Stimulated activated CD4-positive, alpha-beta T cell treated with anti-CD3 and anti-CD28 coated beads, Interleukin-12 subunit alpha, Interleukin-12 subunit beta, amount 100 ng/mL, for 4 hours (primary cell): Measurements from ENCODE around the gene MNT.
"Not testable (repeated sequence)": the region's sequence is repeated elsewhere in the genome, so short reads cannot be mapped to it uniquely, and the experiment has no call there.

Experiments used
- DNase-seq: peaks from one replicate; pipeline ENCODE4 v3.0.0-alpha.2; 2020

The MNT gene, protein sequence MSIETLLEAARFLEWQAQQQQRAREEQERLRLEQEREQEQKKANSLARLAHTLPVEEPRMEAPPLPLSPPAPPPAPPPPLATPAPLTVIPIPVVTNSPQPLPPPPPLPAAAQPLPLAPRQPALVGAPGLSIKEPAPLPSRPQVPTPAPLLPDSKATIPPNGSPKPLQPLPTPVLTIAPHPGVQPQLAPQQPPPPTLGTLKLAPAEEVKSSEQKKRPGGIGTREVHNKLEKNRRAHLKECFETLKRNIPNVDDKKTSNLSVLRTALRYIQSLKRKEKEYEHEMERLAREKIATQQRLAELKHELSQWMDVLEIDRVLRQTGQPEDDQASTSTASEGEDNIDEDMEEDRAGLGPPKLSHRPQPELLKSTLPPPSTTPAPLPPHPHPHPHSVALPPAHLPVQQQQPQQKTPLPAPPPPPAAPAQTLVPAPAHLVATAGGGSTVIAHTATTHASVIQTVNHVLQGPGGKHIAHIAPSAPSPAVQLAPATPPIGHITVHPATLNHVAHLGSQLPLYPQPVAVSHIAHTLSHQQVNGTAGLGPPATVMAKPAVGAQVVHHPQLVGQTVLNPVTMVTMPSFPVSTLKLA

DNA sequence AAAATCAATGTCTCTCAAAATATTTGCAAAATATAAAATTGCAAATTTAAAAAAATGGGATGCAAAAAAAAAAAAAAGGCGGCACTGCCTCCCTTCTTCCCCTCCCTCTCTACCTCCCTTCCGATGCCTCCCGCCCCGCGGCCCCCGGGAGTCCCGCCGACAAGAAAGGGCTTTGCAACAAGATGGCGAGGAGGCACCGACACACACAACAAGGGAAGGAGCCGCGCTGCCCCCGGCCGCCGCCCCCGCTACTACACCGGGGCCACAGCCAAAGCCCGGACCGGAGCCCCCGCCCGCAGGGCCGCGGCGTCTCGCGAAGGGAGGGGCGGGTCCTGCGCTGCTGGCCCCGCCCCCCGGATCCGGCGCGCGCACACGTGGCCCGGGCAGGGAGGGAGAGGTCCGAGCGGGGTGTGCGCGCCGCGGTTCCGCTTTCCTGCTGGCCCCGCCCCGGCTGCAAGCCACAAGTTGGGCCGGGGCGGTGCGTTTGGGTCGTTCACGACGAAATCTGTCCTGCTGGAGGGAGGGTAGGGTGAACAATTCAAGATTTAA lies at the start of gene MNT:
Gene MNT, minus strand, starts transcription at position 184 of the 549 bp plus-strand sequence. CDS start 348 bp downstream, outside the sequence.
- peak; percentile 91 for DNase-seq

DNA sequence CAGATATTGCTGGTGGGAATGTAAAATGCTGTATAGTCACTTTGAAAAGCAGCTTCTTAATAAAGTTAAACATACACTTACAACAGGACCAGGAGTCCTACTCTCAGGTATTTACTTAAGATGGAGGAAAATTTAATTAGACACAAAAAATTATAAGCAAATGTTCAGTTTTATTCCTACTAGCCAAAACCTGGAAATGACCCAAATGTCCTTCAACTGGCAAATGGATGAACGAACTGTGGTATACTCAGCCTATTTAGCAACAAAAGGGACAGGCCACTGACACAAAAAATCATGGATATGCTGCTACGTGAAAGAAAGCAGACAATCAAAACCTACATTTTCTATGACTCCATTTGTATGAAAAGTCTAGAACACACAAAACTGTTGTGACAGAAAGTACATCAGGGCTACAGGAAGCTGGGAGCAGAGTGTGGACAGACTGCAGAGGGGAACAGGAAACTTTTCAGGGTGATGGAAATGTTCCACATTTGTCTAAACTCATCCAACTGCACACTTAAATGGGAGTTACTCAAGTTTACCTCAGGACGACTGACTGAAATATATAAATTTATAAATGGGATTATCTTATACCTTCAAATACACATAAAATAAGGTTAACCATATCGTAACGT lies 49.3 kb upstream of the MNT start:
- DNase-seq = no peak

DNA sequence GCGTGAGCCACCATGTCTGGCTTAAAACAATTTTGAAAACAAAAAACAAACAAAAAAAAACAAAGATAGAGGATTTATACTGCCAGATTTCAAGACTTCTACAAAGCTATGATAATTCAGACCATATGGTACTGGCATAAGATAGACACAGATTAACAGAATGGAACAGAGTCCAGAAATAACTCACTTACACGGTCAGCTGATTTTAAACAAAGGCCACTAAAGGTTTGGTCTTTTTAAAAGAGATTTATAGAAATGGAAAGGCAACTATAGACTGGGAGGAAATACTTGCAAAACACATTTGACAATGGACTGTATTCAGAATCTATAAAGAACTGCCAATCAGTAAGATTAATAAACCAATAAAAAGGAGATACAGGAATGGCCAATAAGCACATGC lies 48.6 kb upstream of the MNT start:
- DNase-seq = no peak

DNA sequence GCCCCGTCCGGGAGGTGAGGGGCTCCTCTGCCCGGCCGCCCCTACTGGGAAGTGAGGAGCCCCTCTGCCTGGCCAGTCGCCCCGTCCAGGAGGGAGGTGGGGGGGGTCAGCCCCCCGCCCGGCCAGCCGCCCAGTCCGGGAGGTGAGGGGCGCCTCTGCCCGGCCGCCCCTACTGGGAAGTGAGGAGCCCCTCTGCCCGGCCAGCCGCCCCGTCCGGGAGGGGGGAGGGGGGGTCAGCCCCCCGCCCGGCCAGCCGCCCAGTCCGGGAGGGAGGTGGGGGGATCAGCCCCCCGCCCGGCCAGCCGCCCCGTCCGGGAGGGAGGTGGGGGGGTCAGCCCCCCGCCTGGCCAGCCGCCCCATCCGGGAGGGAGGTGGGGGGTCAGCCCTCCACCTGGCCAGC lies 46.6 kb upstream of the MNT start:
- DNase-seq = not testable (repeated sequence)

DNA sequence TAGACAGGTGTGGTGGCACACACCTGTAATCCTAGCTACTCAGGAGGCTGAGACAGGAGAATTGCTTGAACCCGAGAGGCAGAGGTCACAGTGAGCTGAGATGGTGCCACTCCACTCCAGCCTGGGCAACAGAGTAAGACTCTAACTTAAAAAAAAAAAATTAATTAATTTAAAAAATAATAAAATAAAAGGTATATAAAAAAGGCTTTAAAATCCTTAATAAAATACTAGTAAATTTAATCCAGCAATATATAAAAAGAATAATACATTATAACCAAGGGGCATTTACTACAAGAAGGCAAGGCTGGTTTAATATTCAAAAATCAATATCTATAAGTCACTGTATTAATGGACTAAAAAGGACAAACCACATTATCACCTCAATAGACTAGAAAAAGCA lies 44.8 kb upstream of the MNT start:
- DNase-seq = no peak

DNA sequence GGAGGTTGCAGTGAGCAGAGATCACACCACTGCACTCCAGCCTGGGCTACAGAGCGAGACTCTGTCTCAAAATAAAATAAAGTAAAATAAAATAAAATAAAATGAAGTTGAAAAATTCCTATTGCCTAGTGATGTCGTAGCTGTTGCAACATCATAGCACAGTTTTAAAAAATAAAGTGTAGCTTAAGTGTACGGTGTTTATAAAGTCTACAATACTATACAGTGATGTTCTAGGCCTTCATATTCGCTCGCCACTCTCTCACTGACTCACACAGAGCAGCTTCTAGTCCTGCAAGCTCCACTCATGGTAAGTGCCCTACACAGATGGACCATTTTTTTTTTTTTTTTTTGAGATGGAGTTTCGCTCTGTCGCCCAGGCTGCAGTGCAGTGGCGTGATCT lies 43.5 kb upstream of the MNT start:
- no peak for DNase-seq

DNA sequence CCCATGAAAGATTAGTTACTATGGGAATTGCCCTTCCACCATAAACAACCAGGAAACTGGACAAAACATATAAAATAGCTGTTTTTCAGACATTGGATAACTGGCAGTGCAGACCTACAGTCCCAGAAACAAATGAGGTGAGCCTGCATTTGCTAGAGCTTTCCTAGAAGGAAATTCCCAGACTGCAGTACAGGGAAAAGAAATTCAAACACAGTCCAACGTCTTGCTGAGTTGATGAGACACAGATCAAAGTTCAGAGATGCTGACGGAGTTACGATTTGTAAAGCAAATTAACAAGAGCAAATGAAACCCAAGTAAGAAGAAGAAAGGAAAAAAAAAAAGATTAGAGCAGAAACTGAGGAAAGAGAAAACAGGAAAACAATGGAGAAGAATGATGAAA lies 41.3 kb upstream of the MNT start:
- DNase-seq = no peak

DNA sequence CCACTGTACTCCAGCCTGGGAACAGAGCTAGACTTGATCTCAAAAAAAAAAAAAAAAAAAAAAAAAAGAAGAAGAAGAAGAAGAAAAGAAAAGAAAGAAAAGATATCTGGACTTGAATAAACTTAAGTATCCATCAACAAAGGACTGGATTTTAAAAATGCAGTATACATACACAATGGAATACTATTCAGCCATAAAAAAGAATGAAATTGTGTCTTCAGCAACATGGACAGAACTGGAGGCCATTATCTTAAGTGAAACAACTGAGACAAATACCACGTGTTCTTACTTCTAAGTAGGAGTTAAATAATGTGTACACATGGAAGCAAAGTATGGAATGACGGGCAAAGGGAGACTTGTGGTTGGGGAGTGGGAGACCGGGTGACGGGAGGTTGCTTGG lies 40.1 kb upstream of the MNT start:
- no peak for DNase-seq

DNA sequence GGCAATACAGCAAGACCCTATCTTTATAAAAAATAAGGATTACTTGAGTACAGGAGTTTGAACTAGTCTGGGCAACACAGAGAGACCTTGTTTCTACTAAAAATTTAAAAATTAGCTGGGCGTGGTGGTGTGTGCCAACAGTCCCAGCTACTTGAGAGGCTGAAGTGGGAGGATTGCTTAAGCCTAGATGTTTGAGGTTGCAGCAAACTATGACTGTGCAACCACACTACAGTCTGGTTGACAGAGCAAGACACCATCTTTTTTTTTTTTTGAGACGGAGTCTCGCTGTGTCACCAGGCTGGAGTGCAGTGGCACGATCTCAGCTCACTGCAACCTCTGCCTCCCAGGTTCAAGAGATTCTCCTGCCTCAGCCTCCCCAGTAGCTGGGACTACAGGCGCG lies 39.1 kb upstream of the MNT start:
- DNase-seq = not testable (repeated sequence)

DNA sequence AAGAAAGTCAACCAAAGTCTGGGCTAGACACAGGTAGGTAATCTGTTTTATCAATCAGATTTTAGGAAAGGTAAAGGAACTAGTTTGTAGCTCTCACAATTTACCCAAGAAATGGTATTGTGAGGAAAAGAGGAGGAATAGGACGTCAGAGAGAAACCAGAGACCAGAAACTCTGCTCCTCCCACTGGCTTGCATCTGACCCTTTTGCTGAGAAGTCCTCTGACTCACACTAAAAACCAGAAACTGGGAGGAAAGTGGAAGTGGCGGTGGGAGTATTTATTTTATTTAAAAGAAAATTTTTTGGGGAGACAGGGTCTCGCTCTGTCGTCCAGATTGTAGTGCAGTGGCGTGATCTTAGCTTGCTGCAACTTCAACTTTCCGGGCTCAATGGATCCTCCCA lies 38.0 kb upstream of the MNT start:
- no peak for DNase-seq

DNA sequence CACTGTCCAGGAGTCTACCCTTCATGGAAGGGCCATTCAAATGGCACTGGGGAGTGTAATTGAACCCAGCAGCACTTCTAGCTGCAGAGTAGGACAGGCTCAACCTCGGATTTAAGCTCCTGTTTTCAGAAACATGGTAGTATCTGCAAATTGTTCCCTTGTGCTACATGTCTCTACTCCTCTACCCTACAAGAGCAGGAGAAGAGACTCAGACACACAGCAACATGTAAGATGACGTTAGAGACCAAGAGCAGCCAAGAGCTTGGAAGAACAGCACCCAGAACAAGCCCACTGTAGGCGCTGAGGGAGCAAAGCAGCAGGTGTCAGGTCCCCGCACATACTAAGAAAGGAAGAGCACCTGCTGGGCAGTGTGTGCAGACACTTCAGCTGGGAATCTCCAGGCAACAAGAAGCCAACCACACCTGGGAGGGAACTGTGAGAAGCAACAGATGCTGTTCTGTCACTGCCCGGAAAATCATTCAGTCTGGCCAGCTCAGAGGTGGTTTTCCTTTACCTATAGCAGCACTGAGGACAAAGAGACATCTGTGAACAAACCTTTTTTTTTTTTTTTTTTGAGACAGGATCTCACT lies 35.6 kb upstream of the MNT start:
- DNase-seq = no peak

DNA sequence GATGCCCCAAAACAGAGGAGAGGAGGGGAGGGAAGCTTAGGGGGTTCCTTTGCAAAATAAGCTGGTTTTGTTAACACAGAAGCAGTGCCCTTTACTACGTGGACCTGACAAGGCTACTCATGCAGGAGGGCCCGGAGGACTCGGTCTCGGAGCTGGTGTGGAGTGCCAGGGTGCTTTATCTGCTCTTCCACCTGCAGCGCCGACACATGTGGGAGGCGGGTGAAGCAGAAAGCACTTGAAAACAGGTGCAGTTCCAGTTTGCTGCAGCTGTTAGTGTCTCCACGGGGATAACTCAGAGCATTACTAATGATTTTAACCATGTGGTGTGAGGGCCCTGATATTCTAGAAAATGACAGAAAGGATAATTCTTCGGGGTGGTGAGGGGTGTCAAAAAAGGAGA lies 35.0 kb upstream of the MNT start:
- no peak for DNase-seq

DNA sequence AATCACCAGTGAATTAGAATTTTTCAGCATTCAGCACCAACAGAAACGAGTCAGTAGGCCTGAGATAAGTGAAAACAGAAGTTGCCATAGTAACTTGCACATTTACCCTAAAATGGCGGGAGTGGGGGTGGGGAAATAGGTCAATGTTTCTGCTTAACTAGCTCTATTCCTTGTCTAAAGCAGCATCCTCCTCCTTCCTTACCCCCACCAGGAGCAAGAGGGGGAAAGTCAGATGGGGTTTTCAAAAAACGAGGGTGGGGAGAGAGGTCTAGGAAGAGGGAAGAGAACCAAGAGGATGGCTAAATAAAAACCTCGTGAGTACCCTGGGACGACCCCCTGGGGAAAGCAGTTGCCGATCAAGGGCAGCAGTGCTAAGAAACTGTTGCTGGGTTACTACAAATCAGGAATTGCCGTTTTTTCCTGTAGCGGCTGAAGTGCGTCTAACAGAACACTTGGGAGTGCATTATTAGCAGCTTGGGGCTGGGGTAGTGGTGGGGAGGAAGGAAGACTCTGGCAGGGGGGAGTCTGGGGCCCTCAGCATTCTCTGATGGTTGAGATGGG lies 34.4 kb upstream of the MNT start:
- DNase-seq = no peak

DNA sequence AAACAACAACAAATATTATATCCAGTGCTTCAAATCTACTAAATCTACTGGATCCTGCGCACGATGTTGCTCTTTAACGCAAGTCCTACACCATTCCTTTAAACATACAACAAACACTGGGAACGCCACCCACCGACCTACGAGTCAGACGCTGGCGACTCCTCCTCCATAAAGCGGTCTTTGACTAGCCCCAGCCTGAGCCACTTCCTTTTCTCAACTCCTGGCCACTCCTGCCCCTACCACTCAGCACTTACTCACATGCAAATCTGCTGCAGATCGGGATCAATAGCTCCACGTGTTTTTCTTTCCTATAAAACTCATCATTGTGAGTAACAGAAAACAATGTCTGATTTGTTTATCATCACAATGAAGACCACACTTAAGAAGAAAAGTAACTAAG lies 32.8 kb upstream of the MNT start:
- DNase-seq = no peak

DNA sequence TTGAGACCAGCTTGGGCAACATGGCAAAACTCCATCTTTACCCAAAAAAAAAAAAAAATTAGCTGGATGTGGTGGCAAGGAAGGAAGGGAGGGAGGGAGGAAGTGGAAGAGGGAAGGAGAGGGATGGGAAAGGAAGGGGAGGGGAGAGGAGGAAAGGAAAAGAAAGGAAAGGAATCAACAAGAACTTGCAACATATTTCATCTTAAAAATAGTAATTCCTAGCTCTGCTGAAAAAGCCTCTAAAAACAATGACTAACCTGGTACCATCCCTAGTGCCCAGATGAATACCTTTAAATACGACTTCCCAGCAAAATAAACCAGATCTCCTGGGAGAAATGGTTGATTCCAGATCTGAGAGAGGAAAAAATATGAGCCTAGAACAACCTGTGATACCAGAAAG lies 27.1 kb upstream of the MNT start:
- DNase-seq = no peak

DNA sequence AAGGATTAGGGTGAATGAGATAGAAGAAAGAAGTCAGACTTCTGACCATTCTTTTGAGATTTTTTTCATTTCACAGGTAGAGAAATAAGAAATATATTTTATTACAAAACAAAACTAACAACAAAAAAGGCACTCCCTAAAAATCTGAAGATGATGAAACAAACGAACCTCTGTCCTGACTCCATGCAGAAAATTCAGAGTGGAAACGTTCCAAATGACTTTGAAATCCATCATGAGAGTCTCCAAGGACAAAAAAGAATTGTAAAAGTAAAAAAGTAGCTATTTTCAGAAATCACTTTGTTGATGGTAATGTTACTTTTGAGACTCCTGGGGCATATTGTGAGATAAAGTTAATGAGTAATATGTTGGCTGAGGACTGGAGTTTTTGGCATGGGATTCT lies 26.4 kb upstream of the MNT start:
- no peak for DNase-seq

DNA sequence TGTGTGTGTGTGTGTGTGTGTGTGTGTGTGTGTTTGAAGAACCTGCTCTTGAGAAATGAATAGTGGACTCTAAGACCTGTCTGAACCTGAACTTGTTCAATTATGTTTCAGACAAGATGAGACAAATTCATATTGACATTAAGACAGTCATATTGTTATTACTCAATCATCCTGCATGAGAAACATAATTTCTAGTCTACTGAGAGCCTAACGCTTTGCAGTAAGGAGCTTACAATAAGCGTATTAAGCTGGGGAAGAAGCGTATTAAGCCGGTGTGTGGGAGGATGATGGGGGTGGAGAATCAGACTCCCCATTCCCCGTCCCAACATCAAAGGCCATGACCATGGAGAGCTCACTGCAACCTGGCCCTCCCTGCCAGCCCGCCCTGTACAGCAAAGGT lies 22.4 kb upstream of the MNT start:
- no peak for DNase-seq

DNA sequence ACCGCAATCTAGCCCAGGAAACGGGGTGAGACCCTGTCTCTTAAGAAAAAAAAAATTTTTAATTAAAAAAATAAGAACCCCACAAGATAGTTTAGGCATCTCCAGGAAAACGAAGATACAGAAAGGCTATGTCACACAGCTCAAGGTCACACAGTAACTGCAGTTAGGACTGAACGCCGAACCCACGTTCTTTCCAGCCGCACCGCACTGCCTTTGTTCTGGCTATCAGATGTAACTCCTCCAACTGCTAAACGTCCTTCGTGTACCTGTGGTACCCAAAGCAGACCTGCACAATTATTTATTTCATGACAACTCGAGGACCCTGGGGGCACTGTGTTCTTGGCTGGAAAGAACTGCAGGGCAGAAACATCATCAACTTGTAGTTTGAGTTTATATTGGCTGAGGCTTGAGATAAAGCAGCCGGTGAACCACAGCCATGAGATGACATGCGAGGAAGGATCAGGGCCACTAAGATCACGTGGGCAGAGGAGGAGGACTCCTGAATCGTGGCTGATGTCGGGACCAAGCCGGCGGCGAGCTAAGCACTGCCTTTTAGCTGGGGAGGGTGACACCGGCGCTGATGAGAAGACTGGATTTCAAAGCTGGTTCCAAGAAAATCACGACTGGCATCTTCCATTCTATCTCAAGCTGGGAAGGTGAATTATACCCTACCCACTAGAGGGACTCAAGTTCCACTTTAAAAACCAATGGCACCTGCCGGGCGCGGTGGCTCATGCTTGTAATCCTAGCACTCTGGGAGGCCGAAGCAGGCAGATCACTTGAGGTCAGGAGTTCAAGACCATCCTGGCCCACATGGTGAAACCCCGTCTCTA lies 20.7 kb upstream of the MNT start:
- no peak for DNase-seq

DNA sequence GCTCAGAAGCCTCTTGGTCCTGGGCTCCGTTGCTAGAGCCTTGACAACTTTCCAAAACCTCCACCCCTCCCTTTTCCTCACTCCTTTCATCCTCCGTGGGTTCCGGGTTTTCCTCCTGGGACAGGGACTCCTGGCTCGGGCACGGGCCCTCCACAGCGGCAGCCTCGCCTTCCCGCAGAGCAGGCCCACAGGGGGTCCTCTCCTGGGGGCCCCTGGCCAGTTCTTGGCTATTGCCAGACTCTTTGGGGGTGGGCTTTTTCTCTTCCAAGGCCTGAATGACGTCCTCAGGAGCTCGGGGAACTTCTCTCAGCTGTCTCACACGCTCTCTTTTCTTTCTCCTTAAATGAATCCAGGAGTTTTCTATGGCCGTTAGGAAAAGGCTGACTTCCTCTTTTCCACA lies 19.3 kb upstream of the MNT start:
- DNase-seq = no peak

DNA sequence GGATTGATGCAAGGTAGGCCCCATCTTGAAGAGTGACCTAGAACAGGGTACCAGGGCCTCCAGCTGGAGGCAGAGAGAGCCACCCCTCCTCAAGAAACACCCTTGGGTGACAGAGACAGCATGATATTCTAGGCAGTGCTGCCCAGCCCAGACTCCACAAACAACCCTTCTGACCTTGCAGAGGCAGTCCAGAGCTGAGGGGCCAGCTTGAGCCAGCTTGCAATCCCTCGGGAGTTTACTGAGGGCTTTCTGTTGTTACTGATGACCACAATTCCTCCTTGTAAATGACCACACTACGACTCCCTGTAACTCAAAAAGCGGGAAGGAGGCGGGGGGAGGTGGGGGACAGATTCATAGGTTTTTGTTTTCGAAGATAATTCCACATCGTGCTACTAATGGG lies 18.6 kb upstream of the MNT start:
- no peak for DNase-seq

DNA sequence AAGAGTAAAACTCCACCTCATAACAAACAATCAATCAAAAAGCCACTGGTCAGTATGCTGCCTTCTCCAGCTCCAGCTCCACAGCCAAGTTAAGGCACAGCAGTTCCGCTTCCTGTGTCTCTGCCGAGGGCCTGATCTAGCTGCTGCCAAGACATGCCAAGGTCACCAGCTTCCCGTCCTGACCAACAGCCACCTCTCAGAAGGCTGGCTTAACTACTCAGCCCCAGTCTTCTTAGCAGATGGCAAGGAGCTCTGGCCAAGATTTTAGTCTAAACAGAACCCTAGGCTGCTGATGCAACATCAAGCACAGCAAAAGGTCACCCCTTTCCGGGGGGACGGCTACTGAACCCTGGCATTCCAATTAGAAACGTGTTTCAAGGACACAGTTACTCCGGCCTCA lies 17.7 kb upstream of the MNT start:
- no peak for DNase-seq

DNA sequence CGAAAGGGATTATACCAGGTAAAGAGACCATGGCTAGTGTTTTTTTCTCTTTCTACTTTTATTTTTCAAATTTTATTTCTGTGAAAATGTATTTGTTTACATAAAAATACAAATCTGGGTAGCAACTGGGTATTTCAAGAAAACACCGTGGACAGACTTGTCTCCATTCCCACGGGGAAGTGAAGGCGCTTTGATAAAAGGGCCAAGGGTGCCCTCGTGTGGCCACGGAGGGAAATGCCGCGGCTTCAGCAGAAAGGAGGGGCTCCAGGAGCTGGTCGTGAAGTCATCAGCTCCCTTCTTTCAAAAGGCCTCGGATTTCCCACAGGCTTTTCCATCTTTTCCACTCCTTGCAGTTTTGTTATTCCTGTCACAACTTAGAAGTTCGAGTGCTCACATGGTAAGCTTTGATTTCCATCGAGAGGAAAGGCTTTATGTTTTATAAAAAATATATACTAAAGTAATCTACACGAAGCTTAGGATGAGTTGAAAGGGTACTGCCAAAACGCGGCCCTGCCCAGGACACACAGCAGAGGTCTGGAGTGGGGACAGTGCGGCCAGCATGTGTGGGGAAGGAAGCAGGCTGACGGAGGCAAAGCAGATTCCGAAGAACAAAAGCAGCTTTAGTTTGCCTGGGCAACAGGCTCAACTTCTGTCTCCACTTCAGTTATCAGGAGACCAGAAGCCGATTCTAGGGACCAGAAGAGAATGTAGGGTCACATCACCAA lies 15.3 kb upstream of the MNT start:
- peak; percentile 86 for DNase-seq
